ENCODE measurements around the gene CELA2B. TPM values are rescaled to one million over a fixed set of nuclear protein-coding genes. Genes with fewer than 3 reads are reported as not detected.

CELA2B gene
- total RNA-seq, 1 experiment from 2014 or later, result not detected

GRCh38 chr1:15500184-15501178 is 24.6 kb downstream of the CELA2B start:
- Mint-ChIP-seq H3K36me3 (peaks cover 15% of the 10 kb centered on the region), H3K27ac (peak overlapping the region; percentile 49; the same call in 1 of the 2 replicates), H3K27me3 (ENCODE audit: low read depth) (no peaks in the 10 kb centered on the region), H3K9me3 (peaks cover 4% of the 10 kb centered on the region), H3K4me3 (no peak overlapping the region), H3K4me1 (peaks cover 20% of the 10 kb centered on the region)
- CTCF ChIA-PET, result interaction anchor here (1.0 kb wide), 2 partner anchors 176 to 177 kb away, joined by 3 read pairs; no protein-coding TSS in a partner anchor
- TF ChIP-seq, protein P1, sequence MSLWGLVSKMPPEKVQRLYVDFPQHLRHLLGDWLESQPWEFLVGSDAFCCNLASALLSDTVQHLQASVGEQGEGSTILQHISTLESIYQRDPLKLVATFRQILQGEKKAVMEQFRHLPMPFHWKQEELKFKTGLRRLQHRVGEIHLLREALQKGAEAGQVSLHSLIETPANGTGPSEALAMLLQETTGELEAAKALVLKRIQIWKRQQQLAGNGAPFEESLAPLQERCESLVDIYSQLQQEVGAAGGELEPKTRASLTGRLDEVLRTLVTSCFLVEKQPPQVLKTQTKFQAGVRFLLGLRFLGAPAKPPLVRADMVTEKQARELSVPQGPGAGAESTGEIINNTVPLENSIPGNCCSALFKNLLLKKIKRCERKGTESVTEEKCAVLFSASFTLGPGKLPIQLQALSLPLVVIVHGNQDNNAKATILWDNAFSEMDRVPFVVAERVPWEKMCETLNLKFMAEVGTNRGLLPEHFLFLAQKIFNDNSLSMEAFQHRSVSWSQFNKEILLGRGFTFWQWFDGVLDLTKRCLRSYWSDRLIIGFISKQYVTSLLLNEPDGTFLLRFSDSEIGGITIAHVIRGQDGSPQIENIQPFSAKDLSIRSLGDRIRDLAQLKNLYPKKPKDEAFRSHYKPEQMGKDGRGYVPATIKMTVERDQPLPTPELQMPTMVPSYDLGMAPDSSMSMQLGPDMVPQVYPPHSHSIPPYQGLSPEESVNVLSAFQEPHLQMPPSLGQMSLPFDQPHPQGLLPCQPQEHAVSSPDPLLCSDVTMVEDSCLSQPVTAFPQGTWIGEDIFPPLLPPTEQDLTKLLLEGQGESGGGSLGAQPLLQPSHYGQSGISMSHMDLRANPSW (CRISPR knock-in tag; conservative IDR thresholded peaks at IDR 0.05; ENCODE audit: low read depth), result no peak
- no peak for TF ChIP-seq ZNF416 (CRISPR knock-in tag; IDR thresholded peaks at IDR 0.05)
- TF ChIP-seq, protein P2, sequence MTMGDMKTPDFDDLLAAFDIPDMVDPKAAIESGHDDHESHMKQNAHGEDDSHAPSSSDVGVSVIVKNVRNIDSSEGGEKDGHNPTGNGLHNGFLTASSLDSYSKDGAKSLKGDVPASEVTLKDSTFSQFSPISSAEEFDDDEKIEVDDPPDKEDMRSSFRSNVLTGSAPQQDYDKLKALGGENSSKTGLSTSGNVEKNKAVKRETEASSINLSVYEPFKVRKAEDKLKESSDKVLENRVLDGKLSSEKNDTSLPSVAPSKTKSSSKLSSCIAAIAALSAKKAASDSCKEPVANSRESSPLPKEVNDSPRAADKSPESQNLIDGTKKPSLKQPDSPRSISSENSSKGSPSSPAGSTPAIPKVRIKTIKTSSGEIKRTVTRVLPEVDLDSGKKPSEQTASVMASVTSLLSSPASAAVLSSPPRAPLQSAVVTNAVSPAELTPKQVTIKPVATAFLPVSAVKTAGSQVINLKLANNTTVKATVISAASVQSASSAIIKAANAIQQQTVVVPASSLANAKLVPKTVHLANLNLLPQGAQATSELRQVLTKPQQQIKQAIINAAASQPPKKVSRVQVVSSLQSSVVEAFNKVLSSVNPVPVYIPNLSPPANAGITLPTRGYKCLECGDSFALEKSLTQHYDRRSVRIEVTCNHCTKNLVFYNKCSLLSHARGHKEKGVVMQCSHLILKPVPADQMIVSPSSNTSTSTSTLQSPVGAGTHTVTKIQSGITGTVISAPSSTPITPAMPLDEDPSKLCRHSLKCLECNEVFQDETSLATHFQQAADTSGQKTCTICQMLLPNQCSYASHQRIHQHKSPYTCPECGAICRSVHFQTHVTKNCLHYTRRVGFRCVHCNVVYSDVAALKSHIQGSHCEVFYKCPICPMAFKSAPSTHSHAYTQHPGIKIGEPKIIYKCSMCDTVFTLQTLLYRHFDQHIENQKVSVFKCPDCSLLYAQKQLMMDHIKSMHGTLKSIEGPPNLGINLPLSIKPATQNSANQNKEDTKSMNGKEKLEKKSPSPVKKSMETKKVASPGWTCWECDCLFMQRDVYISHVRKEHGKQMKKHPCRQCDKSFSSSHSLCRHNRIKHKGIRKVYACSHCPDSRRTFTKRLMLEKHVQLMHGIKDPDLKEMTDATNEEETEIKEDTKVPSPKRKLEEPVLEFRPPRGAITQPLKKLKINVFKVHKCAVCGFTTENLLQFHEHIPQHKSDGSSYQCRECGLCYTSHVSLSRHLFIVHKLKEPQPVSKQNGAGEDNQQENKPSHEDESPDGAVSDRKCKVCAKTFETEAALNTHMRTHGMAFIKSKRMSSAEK (CRISPR knock-in tag; IDR thresholded peaks at IDR 0.05; ENCODE audit: borderline replicate concordance), result no peak
- no peak for TF ChIP-seq HMGA2 (CRISPR knock-in tag; IDR thresholded peaks at IDR 0.05)
- no peak for TF ChIP-seq GTF2I (CRISPR knock-in tag; conservative IDR thresholded peaks at IDR 0.05)
- no peak for TF ChIP-seq MYBL2 (CRISPR knock-in tag; IDR thresholded peaks at IDR 0.05)
- TF ChIP-seq, protein P3, sequence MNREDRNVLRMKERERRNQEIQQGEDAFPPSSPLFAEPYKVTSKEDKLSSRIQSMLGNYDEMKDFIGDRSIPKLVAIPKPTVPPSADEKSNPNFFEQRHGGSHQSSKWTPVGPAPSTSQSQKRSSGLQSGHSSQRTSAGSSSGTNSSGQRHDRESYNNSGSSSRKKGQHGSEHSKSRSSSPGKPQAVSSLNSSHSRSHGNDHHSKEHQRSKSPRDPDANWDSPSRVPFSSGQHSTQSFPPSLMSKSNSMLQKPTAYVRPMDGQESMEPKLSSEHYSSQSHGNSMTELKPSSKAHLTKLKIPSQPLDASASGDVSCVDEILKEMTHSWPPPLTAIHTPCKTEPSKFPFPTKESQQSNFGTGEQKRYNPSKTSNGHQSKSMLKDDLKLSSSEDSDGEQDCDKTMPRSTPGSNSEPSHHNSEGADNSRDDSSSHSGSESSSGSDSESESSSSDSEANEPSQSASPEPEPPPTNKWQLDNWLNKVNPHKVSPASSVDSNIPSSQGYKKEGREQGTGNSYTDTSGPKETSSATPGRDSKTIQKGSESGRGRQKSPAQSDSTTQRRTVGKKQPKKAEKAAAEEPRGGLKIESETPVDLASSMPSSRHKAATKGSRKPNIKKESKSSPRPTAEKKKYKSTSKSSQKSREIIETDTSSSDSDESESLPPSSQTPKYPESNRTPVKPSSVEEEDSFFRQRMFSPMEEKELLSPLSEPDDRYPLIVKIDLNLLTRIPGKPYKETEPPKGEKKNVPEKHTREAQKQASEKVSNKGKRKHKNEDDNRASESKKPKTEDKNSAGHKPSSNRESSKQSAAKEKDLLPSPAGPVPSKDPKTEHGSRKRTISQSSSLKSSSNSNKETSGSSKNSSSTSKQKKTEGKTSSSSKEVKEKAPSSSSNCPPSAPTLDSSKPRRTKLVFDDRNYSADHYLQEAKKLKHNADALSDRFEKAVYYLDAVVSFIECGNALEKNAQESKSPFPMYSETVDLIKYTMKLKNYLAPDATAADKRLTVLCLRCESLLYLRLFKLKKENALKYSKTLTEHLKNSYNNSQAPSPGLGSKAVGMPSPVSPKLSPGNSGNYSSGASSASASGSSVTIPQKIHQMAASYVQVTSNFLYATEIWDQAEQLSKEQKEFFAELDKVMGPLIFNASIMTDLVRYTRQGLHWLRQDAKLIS (CRISPR knock-in tag; IDR thresholded peaks at IDR 0.05; ENCODE audit: borderline replicate concordance), result no peak
- POLR2A ChIA-PET, result no interaction called here
- ATAC-seq (no peak), DNase-seq (ENCODE audit: low spot score) (no peak)

- CTCF ChIA-PET, result interaction anchor here (0.7 to 1.0 kb wide), 2 partner anchors 177 to 178 kb away, joined by 3 read pairs; no protein-coding TSS in a partner anchor
- ATAC-seq (peak; percentile 93), DNase-seq (ENCODE audit: low spot score) (peak; percentile 88)
- Mint-ChIP-seq H3K36me3 (peaks cover 12% of the 10 kb centered on the region), H3K4me1 (peaks cover 11% of the 10 kb centered on the region), H3K27ac (no peak overlapping the region), H3K4me3 (no peak overlapping the region), H3K9me3 (peaks cover 4% of the 10 kb centered on the region), H3K27me3 (ENCODE audit: low read depth) (no peaks in the 10 kb centered on the region)
- POLR2A ChIA-PET, result no interaction called here
- TF ChIP-seq, protein P4, sequence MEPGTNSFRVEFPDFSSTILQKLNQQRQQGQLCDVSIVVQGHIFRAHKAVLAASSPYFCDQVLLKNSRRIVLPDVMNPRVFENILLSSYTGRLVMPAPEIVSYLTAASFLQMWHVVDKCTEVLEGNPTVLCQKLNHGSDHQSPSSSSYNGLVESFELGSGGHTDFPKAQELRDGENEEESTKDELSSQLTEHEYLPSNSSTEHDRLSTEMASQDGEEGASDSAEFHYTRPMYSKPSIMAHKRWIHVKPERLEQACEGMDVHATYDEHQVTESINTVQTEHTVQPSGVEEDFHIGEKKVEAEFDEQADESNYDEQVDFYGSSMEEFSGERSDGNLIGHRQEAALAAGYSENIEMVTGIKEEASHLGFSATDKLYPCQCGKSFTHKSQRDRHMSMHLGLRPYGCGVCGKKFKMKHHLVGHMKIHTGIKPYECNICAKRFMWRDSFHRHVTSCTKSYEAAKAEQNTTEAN (CRISPR knock-in tag; IDR thresholded peaks at IDR 0.05), result no peak
- TF ChIP-seq CTCF (IDR thresholded peaks at IDR 0.05), result peak; percentile 68; the same call in 1 of the 2 replicates
- peak; percentile 100 for TF ChIP-seq HMGA2 (CRISPR knock-in tag; IDR thresholded peaks at IDR 0.05)
Observed at GRCh38 chr1:15501208-15502032, 25.5 kb downstream of the CELA2B start.

All from WTC11 (cell line).